ENCODE results near the gene PGS1. TPM values are rescaled to one million over a fixed set of nuclear protein-coding genes. Genes with fewer than 3 reads are reported as not detected.
A peak's percentile ranks its signal among the peaks of the same experiment; 100 is the strongest.

The PGS1 gene
- total RNA-seq, 1 donor from 2014 or later = 22.7 TPM

DNA sequence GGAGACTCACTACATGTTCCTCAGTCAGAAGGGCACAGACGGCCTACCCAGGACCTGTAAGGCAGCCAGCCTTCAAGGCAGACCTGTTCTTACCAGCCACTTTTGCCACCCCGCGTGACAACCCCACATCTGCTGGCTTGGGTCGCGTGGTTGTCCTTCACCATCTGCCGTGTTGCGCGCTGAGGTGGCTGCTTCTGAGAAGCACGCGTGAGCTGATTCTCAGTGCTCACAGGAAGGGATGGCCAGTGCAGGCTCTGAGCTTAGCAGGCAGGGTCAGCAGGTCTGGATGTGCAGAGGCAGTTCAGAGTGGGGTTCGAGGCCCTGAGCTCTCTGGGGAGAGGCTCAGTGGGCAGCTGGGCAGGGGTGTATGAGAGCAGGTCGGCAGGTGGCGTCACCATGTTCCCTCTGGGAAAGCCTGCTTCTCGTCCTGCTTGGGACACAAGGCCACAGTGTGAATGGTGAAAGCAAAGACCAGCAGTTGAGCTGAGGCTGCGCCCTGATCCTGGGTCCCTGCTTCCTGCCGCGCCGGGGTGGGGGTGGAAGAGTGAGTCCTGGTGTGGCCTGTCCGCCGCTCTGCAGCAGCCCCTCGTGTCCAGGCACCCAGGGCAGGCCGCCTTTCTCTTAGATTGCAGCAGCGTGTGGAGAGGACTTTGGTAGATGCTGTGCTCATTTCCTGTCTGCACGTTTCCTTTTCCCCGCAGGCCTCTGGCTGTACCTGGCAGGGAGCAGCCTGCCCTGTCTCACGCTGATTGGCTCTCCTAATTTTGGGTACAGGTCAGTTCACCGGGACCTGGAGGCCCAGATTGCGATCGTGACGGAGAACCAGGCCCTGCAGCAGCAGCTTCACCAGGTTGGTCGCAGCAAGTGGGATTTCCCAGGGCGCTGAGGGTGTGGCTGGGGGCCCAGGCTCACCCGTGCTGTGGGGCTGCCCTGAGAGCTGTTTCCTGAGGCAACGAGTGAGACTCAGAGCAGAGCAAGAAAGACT lies 36.0 kb downstream of the PGS1 start:
- DNase-seq (ENCODE audit: low spot score) = no peak
- Mint-ChIP-seq H3K4me3 (ENCODE audit: unreplicated experiment) (no peak overlapping the region), H3K4me1 (ENCODE audit: low read depth) (peaks cover 29% of the 10 kb centered on the region), H3K9me3 (ENCODE audit: low read depth) (no peaks in the 10 kb centered on the region), H3K36me3 (ENCODE audit: low read depth) (peaks cover 4% of the 10 kb centered on the region), H3K27ac (ENCODE audit: unreplicated experiment) (peak overlapping the region; percentile 22), H3K27me3 (ENCODE audit: low read depth) (no peaks in the 10 kb centered on the region)
- TF ChIP-seq, protein P1, sequence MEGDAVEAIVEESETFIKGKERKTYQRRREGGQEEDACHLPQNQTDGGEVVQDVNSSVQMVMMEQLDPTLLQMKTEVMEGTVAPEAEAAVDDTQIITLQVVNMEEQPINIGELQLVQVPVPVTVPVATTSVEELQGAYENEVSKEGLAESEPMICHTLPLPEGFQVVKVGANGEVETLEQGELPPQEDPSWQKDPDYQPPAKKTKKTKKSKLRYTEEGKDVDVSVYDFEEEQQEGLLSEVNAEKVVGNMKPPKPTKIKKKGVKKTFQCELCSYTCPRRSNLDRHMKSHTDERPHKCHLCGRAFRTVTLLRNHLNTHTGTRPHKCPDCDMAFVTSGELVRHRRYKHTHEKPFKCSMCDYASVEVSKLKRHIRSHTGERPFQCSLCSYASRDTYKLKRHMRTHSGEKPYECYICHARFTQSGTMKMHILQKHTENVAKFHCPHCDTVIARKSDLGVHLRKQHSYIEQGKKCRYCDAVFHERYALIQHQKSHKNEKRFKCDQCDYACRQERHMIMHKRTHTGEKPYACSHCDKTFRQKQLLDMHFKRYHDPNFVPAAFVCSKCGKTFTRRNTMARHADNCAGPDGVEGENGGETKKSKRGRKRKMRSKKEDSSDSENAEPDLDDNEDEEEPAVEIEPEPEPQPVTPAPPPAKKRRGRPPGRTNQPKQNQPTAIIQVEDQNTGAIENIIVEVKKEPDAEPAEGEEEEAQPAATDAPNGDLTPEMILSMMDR (IDR thresholded peaks at IDR 0.05) = no peak

DNA sequence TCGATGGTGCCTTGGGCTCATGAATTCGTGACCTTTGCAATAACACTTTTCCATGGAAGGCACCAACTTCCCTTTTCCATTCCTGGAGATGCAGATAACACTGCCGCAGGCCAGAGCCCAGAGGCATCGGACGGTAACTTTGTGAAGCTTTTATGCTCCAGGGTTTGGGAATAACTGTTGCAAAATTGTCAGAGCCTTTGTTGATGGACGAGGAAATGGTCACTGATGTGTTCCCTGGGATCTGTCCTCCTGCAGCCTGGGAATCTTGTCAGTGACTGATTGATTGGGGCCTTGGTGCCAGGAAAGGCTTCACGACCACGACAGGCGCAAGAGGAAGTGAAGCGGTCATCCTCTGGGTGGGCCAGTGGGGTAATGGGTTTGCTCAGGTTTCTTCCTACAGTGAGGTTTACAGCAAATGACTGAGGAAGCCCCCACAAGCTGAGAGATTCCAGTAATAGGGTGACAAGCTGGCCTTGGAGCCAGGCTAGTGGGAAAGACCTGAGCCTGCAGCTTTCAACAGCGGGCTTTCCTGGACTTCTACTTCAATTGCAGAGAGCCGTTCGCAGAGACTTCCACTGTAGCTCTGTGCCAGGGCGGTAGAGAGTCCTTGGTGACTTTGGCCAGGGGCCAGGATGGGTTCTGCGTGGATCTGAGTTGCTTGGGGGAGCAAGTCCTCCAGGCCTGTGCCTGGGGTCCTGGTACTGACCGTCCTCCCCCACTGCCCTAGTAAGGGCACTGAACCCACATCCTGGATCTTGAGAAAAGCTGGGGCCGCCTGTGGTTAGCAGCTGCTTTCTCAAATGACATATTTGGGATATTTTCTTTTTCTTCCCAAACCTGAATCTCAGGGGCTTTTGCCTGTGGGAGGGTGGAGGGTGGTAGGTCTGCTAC lies 37.6 kb downstream of the PGS1 start:
- Mint-ChIP-seq H3K9me3 (ENCODE audit: low read depth) (no peaks in the 10 kb centered on the region), H3K27ac (ENCODE audit: unreplicated experiment) (peak overlapping the region; percentile 95), H3K4me3 (ENCODE audit: unreplicated experiment) (no peak overlapping the region), H3K36me3 (ENCODE audit: low read depth) (peaks cover 12% of the 10 kb centered on the region), H3K4me1 (ENCODE audit: low read depth) (peaks cover 41% of the 10 kb centered on the region), H3K27me3 (ENCODE audit: low read depth) (no peaks in the 10 kb centered on the region)
- TF ChIP-seq, protein P1 (IDR thresholded peaks at IDR 0.05) = peak; percentile 11
- no peak for DNase-seq (ENCODE audit: low spot score)

DNA sequence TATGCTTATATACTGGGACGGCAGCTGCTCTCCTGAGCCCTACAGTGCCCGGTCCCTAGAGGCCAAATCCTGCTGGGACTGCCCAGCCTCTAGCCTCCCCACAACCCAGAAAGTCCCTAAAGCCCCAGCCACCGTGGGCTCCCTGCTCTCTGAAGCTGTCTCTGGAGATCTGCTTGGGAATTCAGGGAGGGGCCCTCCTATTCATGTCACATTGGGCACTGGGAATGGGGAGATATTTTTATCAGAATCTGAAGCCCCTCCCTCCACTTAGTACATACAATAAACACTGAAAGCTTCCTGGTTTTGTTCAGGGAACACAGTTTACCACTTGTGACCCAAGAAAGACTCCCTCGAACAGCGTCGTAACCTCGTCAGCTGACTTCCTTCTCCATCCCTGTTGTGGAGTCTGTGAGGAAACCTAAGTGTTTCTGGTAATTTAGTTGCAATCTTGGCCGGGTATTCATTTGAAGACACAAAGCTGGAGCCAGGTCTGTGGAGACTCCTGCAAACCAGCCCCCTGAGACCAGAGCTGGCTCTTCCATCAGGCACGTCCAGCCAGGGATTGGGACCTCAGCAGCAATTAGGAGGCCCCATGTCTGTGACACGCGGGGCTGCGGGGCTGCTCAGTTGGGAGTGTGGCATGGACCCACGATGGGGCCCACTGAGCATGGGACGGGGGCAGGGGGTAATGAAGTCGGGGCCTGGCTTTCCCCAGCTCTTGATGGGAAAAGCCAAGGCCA lies 38.5 kb downstream of the PGS1 start:
- peaks cover 12% of the 10 kb centered on the region for H3K36me3 Mint-ChIP-seq (ENCODE audit: low read depth)
- no peaks in the 10 kb centered on the region for H3K27me3 Mint-ChIP-seq (ENCODE audit: low read depth)
- TF ChIP-seq, protein P1 (IDR thresholded peaks at IDR 0.05) = no peak
- H3K9me3 Mint-ChIP-seq (ENCODE audit: low read depth) = no peaks in the 10 kb centered on the region
- no peak overlapping the region for H3K4me3 Mint-ChIP-seq (ENCODE audit: unreplicated experiment)
- H3K4me1 Mint-ChIP-seq (ENCODE audit: low read depth) = peaks cover 50% of the 10 kb centered on the region
- peak overlapping the region; percentile 95 for H3K27ac Mint-ChIP-seq (ENCODE audit: unreplicated experiment)
- no peak for DNase-seq (ENCODE audit: low spot score)

DNA sequence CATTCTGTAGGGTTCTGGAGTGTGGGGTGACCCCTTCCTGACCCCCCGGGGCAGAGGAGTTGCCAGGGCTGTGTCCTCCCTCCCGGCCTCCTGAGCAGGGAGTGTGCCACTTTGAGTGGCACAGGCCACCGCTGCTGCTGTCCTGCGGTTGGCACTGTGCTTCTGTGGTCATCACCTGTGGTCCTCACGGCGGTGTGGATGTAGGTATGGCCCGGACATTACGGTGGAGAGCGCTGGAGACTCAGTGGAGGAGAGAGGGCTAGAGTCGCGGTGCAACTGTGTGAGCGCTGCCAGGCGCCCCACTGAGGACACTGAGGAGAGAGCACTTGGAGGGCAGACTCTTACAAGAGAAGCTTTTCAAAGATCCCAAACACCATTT lies 39.1 kb downstream of the PGS1 start:
- no peak overlapping the region for H3K27ac Mint-ChIP-seq (ENCODE audit: unreplicated experiment)
- no peak for DNase-seq (ENCODE audit: low spot score)

More for the DNA sequence above, 39.1 kb downstream of the PGS1 start:
- Mint-ChIP-seq H3K4me1 (ENCODE audit: low read depth) (peaks cover 48% of the 10 kb centered on the region), H3K4me3 (ENCODE audit: unreplicated experiment) (no peak overlapping the region), H3K27me3 (ENCODE audit: low read depth) (no peaks in the 10 kb centered on the region), H3K36me3 (ENCODE audit: low read depth) (peaks cover 13% of the 10 kb centered on the region), H3K9me3 (ENCODE audit: low read depth) (no peaks in the 10 kb centered on the region)
- TF ChIP-seq, protein P1 (IDR thresholded peaks at IDR 0.05) = no peak

Data from chondrocyte (in vitro differentiated cells).